DMS79 (cell line): Measurements from ENCODE around the gene FAM83F.
"Not testable (repeated sequence)": the region's sequence is repeated elsewhere in the genome, so short reads cannot be mapped to it uniquely, and the experiment has no call there.

Experiments used
- DNase-seq: peaks from one replicate; lab custom pipeline; 2025; lab: John Stamatoyannopoulos, UW

Gene FAM83F

GRCh38 chr22:40015358-40015976, 20.7 kb downstream of the FAM83F start:
- DNase-seq = no peak

- DNase-seq = no peak
Measured at GRCh38 chr22:40018051-40018450, 23.3 kb downstream of the FAM83F start.

- no peak for DNase-seq
Measured at GRCh38 chr22:40019100-40019499, 24.3 kb downstream of the FAM83F start.

GRCh38 chr22:40020956-40021355, 26.2 kb downstream of the FAM83F start:
- no peak for DNase-seq

GRCh38 chr22:40021401-40022000, 26.7 kb downstream of the FAM83F start:
- peak; percentile 76 for DNase-seq

- no peak for DNase-seq
Measured at GRCh38 chr22:40022536-40023240, 27.9 kb downstream of the FAM83F start.

- no peak for DNase-seq
Measured at GRCh38 chr22:40023341-40023841, 28.6 kb downstream of the FAM83F start.

- DNase-seq = no peak
Measured at GRCh38 chr22:40024201-40025061, 29.7 kb downstream of the FAM83F start.

GRCh38 chr22:40025062-40025379, 30.3 kb downstream of the FAM83F start:
- not testable (repeated sequence) for DNase-seq

- no peak for DNase-seq
Measured at GRCh38 chr22:40025856-40026255, 31.1 kb downstream of the FAM83F start.

GRCh38 chr22:40026641-40027040, 31.9 kb downstream of the FAM83F start:
- no peak for DNase-seq

- no peak for DNase-seq
Measured at GRCh38 chr22:40027191-40028097, 32.7 kb downstream of the FAM83F start.

- DNase-seq = no peak
Measured at GRCh38 chr22:40028098-40028425, 33.3 kb downstream of the FAM83F start.

- DNase-seq = no peak
Measured at GRCh38 chr22:40029189-40029890, 34.6 kb downstream of the FAM83F start.

- no peak for DNase-seq
Measured at GRCh38 chr22:40030026-40030757, 35.4 kb downstream of the FAM83F start.

- DNase-seq = no peak
Measured at GRCh38 chr22:40030758-40031095, 36.0 kb downstream of the FAM83F start.

GRCh38 chr22:40031766-40032470, 37.2 kb downstream of the FAM83F start:
- no peak for DNase-seq

GRCh38 chr22:40033586-40034380, 39.0 kb downstream of the FAM83F start:
- peak; percentile 34 for DNase-seq

GRCh38 chr22:40035351-40035750, 40.6 kb downstream of the FAM83F start:
- DNase-seq = no peak
